Esophagus (tissue), 2 donors: ENCODE data around the gene PLCL1. TPM values are rescaled to one million over a fixed set of nuclear protein-coding genes. Genes with fewer than 3 reads are reported as not detected.

ENCODE experiments used
- H3K27ac ChIP-seq, 2 donors: one replicate each; pipeline ENCODE4 v1.5.1; 2013; ENCODE audit warnings: low read depth in 2 of 2, mild to moderate bottlenecking in 2 of 2, inconsistent platforms in 1 of 2, low read length in 1 of 2, moderate library complexity in 1 of 2
- H3K27me3 ChIP-seq, 2 donors: one replicate each; pipeline ENCODE4 v1.6.1; 2013; ENCODE audit warnings: low read length in 2 of 2, control low read depth in 1 of 2, mild to moderate bottlenecking in 1 of 2; ENCODE audit not compliant: insufficient read depth in 2 of 2, control insufficient read depth in 1 of 2
- H3K36me3 ChIP-seq, 2 donors: one replicate each; pipeline ENCODE4 v1.6.1; 2013; ENCODE audit warnings: low read length in 1 of 2; ENCODE audit not compliant: control insufficient read depth in 2 of 2, insufficient read depth in 2 of 2
- H3K4me1 ChIP-seq, 2 donors: one replicate each; pipeline ENCODE4 v1.6.1; 2013; ENCODE audit warnings: low read length in 1 of 2; ENCODE audit not compliant: control insufficient read depth in 2 of 2, insufficient read depth in 2 of 2
- H3K4me3 ChIP-seq, 2 donors: one replicate each; pipeline ENCODE4 v1.5.1; 2013; ENCODE audit warnings: low read length in 2 of 2, mild to moderate bottlenecking in 2 of 2, low read depth in 1 of 2, moderate library complexity in 1 of 2
- H3K9me3 ChIP-seq, 2 donors: one replicate each; pipeline ENCODE4 v1.6.1; 2013; ENCODE audit warnings: mild to moderate bottlenecking in 2 of 2, low read depth in 1 of 2, low read length in 1 of 2, moderate library complexity in 1 of 2; ENCODE audit not compliant: control insufficient read depth in 2 of 2, insufficient read depth in 1 of 2
- WGBS, 2 donors: extraction: QIAGEN DNeasy Blood & Tissue Kit; methylation state at CpG; one replicate each; pipeline ENCODE4 v1.1.7; 2013; 5-methylcytosine and 5-hydroxymethylcytosine counted together
- polyA plus RNA-seq, 2 donors: library from polyadenylated mRNA; stranded (reverse); fragments of 200-250 nt; gene quantifications; one replicate each; pipeline ENCODE4 v1.2.3, GENCODE V29; 2013
- donor health status: healthy with polysubstance abuse.
- donor health status: Bipolar disorder and iron deficiency.

PLCL1 gene
- polyA plus RNA-seq, 2 donors = 0.20 to 0.59 TPM

- Histone ChIP-seq H3K4me3 (peak overlapping the region; percentile 60 to 73), H3K4me1 (peaks cover 0 to 7% of the 10 kb centered on the region in 2 donors), H3K9me3 (no peaks in the 10 kb centered on the region), H3K27me3 (peaks cover 0 to 2% of the 10 kb centered on the region in 2 donors), H3K36me3 (no peaks in the 10 kb centered on the region), H3K27ac (no peak overlapping the region)
- WGBS, 2 donors = 35 to 40% methylated on average over 11 of the region's 11 CpGs
These were observed 1.6 kb downstream of the PLCL1 start for GRCh38 chr2:197805715-197806633.

GRCh38 chr2:197809064-197809463, 4.7 kb downstream of the PLCL1 start:
- no peak overlapping the region for H3K27ac ChIP-seq

DNA sequence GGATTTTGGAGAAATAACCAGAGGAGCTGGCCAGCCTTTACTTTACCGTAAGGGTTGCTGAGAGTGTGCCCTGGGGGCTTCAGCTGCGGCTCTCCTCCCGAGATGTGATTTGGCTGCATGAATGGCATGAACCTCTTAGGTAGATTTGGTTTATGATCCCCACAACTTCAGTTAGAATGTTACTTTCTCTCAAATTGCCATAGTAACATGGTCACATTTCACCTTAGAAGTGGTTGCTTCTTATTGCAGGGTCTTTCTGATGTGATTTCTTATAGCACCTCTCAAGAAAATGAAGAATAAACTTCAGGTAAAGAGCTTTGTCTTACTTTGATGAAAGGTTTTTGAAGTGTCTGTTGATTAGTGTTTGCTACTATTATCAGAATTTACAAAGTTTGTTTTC, 5.6 kb downstream of the PLCL1 start:
- 74 to 88% methylated on average over 3 of the region's 3 CpGs for WGBS, 2 donors
- Histone ChIP-seq H3K36me3 (no peaks in the 10 kb centered on the region), H3K27ac (no peak overlapping the region)

More at GRCh38 chr2:197809064-197809463, 4.7 kb downstream of the PLCL1 start:
- 90 to 91% methylated on average over 5 of the region's 5 CpGs for WGBS, 2 donors
- Histone ChIP-seq H3K4me1 (peaks cover 0 to 7% of the 10 kb centered on the region in 2 donors), H3K9me3 (no peaks in the 10 kb centered on the region), H3K36me3 (no peaks in the 10 kb centered on the region), H3K27me3 (peaks cover 0 to 2% of the 10 kb centered on the region in 2 donors), H3K4me3 (no peak overlapping the region)

GRCh38 chr2:197810491-197810890, 6.1 kb downstream of the PLCL1 start:
- Histone ChIP-seq H3K4me3 (no peak overlapping the region), H3K4me1 (no peaks in the 10 kb centered on the region), H3K27me3 (peaks cover 0 to 2% of the 10 kb centered on the region in 2 donors), H3K27ac (no peak overlapping the region), H3K9me3 (no peaks in the 10 kb centered on the region), H3K36me3 (no peaks in the 10 kb centered on the region)
- WGBS, 2 donors = 71 to 72% methylated on average over 3 of the region's 3 CpGs

More for the DNA sequence above, 5.6 kb downstream of the PLCL1 start:
- peaks cover 0 to 4% of the 10 kb centered on the region in 2 donors for H3K4me1 ChIP-seq
- H3K4me3 ChIP-seq = no peak overlapping the region
- peaks cover 0 to 2% of the 10 kb centered on the region in 2 donors for H3K27me3 ChIP-seq
- H3K9me3 ChIP-seq = no peaks in the 10 kb centered on the region

GRCh38 chr2:197813093-197813787, 8.8 kb downstream of the PLCL1 start:
- Histone ChIP-seq H3K36me3 (no peaks in the 10 kb centered on the region), H3K9me3 (no peaks in the 10 kb centered on the region), H3K27me3 (no peaks in the 10 kb centered on the region), H3K27ac (no peak overlapping the region), H3K4me3 (no peak overlapping the region), H3K4me1 (no peaks in the 10 kb centered on the region)
- 58 to 62% methylated on average over 3 of the region's 3 CpGs for WGBS, 2 donors

GRCh38 chr2:197814526-197814925, 10.1 kb downstream of the PLCL1 start:
- WGBS, 2 donors = 65 to 79% methylated on average over 2 of the region's 2 CpGs
- no peak overlapping the region for H3K27ac ChIP-seq

DNA sequence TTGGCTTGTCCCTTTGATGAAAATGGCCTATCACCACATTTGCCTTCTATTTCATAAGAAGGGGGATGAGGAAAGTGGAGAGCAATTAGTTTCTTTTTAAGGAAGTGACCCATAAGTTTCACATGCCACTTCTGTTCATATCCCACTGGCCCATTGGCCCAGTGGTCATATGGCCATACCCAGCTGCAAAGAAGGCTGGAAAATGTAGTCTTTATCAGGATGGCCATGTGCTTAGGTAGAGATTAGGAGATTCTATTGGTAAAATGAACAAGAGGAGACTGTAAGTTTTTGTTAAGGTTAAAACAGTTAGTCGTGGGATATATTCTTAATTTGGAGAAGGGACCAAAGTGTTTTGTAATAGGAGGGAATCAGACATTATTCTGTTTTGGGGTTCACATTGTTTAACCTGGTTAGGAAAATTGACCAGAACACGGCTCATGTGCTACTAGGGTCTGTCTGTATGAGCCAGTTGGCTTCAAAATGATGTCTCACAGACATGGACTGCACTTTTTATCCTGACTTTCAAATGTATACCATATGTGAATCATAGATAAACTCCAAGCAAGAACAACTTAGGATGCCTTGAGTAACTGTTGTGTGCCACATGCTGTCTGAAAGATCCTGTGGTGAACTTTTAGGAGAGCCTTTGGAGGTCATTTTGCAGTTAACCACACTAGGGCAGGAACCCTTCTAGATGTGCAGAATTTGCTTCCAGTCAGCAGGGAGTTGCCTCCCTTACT, 17.3 kb downstream of the PLCL1 start:
- Histone ChIP-seq H3K4me1 (no peaks in the 10 kb centered on the region), H3K9me3 (no peaks in the 10 kb centered on the region), H3K27ac (no peak overlapping the region), H3K36me3 (no peaks in the 10 kb centered on the region), H3K27me3 (no peaks in the 10 kb centered on the region), H3K4me3 (no peak overlapping the region)
- 82 to 86% methylated on average over 2 of the region's 2 CpGs for WGBS, 2 donors

More at GRCh38 chr2:197814526-197814925, 10.1 kb downstream of the PLCL1 start:
- H3K4me3 ChIP-seq = no peak overlapping the region
- no peaks in the 10 kb centered on the region for H3K9me3 ChIP-seq
- H3K4me1 ChIP-seq = no peaks in the 10 kb centered on the region
- H3K36me3 ChIP-seq = no peaks in the 10 kb centered on the region
- H3K27me3 ChIP-seq = no peaks in the 10 kb centered on the region

DNA sequence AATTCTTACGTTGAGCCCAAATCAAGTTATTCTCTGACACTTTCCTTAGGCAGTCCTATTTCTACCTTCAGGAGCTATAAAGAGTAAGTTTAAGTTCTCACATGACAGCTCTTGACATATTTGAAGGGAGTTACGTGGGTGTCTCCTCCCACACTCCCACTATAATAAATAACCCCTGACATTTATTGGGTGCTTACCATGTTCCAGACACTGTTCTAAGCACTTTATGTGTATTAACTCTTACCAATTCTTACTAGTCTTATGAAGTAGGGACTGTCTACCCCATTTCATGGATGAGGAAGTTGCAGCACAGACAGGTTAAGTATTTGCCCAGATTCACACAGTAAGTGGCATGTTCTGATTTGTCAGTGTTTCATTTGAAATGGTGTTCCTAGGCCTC, 17.9 kb downstream of the PLCL1 start:
- no peaks in the 10 kb centered on the region for H3K36me3 ChIP-seq
- no peaks in the 10 kb centered on the region for H3K9me3 ChIP-seq
- no peaks in the 10 kb centered on the region for H3K4me1 ChIP-seq
- no peaks in the 10 kb centered on the region for H3K27me3 ChIP-seq
- 76 to 83% methylated on average over 2 of the region's 2 CpGs for WGBS, 2 donors
- H3K4me3 ChIP-seq = no peak overlapping the region
- H3K27ac ChIP-seq = no peak overlapping the region

- no peaks in the 10 kb centered on the region for H3K27me3 ChIP-seq
- H3K4me3 ChIP-seq = no peak overlapping the region
- WGBS, 2 donors = 59 to 74% methylated on average over 2 of the region's 2 CpGs
- H3K9me3 ChIP-seq = no peaks in the 10 kb centered on the region
- H3K36me3 ChIP-seq = no peaks in the 10 kb centered on the region
- no peak overlapping the region for H3K27ac ChIP-seq
- no peaks in the 10 kb centered on the region for H3K4me1 ChIP-seq
These were observed 23.2 kb downstream of the PLCL1 start for GRCh38 chr2:197827618-197828017.
